Activated B cell treated with CpG ODN at 0.5 μM for 24 hours (primary cell): Measurements from ENCODE around the gene RNLS. TPM values are rescaled to one million over a fixed set of nuclear protein-coding genes. Genes with fewer than 3 reads are reported as not detected.

Source experiments
- ATAC-seq: fragments of 200-7000 bp; cut with Tn5 transposase; one replicate; pipeline ENCODE4 v1.10.0; 2021; ENCODE audit warnings: low read depth, mild to moderate bottlenecking, moderate library complexity
- CTCF ChIA-PET: fragments of 350-600 bp; sonication (Branson Sonifier 250); formaldehyde crosslinking; loops from one replicate; lab custom pipeline; 2021; ENCODE audit warnings: antibody characterized with exemption; lab: Charles Lee
- POLR2A ChIA-PET: fragments of 350-600 bp; sonication (Branson Sonifier 250); formaldehyde crosslinking; loops from one replicate; lab custom pipeline; 2021; ENCODE audit warnings: antibody characterized with exemption; lab: Charles Lee
- DNase-seq: peaks from one replicate; pipeline ENCODE4 v3.0.0; 2022
- H3K27ac Mint-ChIP-seq: one replicate; pipeline ENCODE4 v1.8.0; 2020; ENCODE audit warnings: mixed read lengths
- H3K27me3 Mint-ChIP-seq: one replicate; pipeline ENCODE4 v1.8.0; 2021; ENCODE audit warnings: mixed read lengths
- H3K36me3 Mint-ChIP-seq: one replicate; pipeline ENCODE4 v1.8.0; 2021; ENCODE audit warnings: low read depth, mixed read lengths
- H3K4me1 Mint-ChIP-seq: one replicate; pipeline ENCODE4 v1.8.0; 2021; ENCODE audit warnings: mixed read lengths
- H3K4me3 Mint-ChIP-seq: one replicate; pipeline ENCODE4 v1.8.0; 2020; ENCODE audit warnings: mild to moderate bottlenecking, mixed read lengths
- H3K9me3 Mint-ChIP-seq: one replicate; pipeline ENCODE4 v1.8.0; 2020; ENCODE audit warnings: mixed read lengths
- CTCF ChIP-seq: fragments of 200-600 bp; IDR thresholded peaks from one replicate; pipeline ENCODE4 v1.8.0; 2022; ENCODE audit warnings: antibody characterized with exemption, mild to moderate bottlenecking
- intact Hi-C: fragments of 100-400 bp; cut with micrococcal nuclease; formaldehyde crosslinking; loops from one replicate; pipeline ENCODE4 v1.15.1; 2024
- total RNA-seq: library from RNA; stranded (reverse); gene quantifications from 2 replicates; pipeline ENCODE4 v1.2.3, GENCODE V29; 2022

The RNLS gene
- total RNA-seq, 1 donor from 2014 or later: 5.7 TPM

DNA sequence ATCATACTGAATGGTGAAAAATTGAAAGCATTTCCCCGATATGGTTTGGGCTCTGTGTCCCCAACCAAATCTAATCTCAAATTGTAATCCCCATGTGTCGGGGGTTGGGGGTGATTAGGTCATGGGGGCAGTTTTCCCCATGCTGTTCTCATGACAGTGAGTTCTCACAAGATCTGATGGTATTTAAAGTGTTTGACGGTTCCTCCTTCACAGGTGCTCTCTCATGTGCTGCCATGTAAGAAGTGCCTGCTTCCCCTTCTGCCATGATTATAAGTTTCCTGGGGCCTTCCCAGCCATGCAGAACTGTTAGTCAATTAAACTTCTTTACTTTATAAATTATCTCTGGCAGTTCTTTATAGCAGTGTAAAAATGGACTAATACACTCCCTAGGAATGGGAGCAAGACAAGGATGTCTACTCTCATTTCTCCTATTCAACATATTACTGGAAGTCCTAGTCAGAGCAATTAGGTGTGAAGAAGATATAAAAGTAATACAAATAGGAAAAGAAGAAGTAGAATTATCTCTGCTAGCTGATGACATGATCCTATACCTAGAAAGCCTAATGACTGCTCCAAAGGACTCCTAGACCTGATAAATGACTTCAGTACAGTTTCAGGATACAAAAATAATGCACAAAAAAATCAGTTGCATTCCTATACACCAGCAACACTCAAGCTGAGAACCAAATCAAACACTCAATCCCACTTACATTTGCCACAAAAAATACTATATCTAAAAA is 260.6 kb downstream of the RNLS start:
- no peak for DNase-seq
- intact Hi-C loops: loop anchor here (1.0 kb wide), 1 partner anchor 51 kb away; no protein-coding TSS in a partner anchor
- CTCF ChIA-PET: no interaction called here
- Mint-ChIP-seq H3K36me3 (peaks cover 25% of the 10 kb centered on the region), H3K4me3 (peak overlapping the region; percentile 39), H3K4me1 (peaks cover 40% of the 10 kb centered on the region), H3K27ac (peak overlapping the region; percentile 78), H3K9me3 (peaks cover 41% of the 10 kb centered on the region), H3K27me3 (no peaks in the 10 kb centered on the region)
- POLR2A ChIA-PET: no interaction called here
- TF ChIP-seq CTCF: no peak
- peak; percentile 88 for ATAC-seq

DNA sequence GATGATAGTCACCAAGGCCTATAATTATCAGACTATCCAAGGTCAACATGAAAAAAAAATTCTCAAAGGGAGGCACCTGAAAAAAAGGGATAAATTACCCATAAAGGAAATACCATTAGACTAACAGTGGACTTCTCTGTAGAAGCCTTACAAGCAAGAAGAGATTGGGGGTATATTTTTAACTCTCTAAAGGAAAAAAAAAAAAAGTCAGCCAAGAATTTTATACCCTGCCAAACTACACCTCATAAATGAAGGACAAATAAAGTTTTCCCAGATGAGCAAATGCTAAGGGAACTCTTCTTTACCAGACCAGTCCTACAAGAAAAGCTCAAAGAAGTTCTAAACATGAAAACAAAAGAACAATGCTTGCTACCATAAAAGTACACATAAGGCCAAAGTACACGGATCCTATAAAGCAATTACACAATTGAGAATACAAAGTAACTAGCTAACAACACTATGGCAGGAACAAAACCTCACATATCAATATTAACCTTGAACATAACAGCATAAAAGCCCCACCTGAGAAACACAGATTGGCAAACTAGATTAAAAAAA is 263.1 kb downstream of the RNLS start:
- Mint-ChIP-seq H3K27me3 (no peaks in the 10 kb centered on the region), H3K9me3 (peaks cover 33% of the 10 kb centered on the region)

GRCh38 chr10:88318803-88319202 is 264.3 kb downstream of the RNLS start:
- no peak overlapping the region for H3K4me3 Mint-ChIP-seq
- peaks cover 45% of the 10 kb centered on the region for H3K4me1 Mint-ChIP-seq
- POLR2A ChIA-PET: interaction anchor here (0.6 to 0.8 kb wide), 2 partner anchors 10 to 457 kb away, joined by 3 read pairs; no protein-coding TSS in a partner anchor
- no peaks in the 10 kb centered on the region for H3K27me3 Mint-ChIP-seq
- ATAC-seq (no peak), DNase-seq (no peak)
- no peak overlapping the region for H3K27ac Mint-ChIP-seq
- intact Hi-C loops: no loop called here
- CTCF ChIA-PET: interaction anchor here (0.8 to 1.7 kb wide), 3 partner anchors 210 to 456 kb away, joined by 3 read pairs; no protein-coding TSS in a partner anchor
- peaks cover 25% of the 10 kb centered on the region for H3K36me3 Mint-ChIP-seq
- no peak for TF ChIP-seq CTCF
- peaks cover 30% of the 10 kb centered on the region for H3K9me3 Mint-ChIP-seq

More for the DNA sequence above, 263.1 kb downstream of the RNLS start:
- no peak for DNase-seq
- Mint-ChIP-seq H3K4me1 (peaks cover 50% of the 10 kb centered on the region), H3K4me3 (no peak overlapping the region), H3K27ac (no peak overlapping the region), H3K36me3 (peaks cover 25% of the 10 kb centered on the region)
- intact Hi-C loops: no loop called here
- ATAC-seq: no peak
- POLR2A ChIA-PET: interaction anchor here (0.7 kb wide), 2 partner anchors 39 to 254 kb away, joined by 3 read pairs; no protein-coding TSS in a partner anchor
- no peak for TF ChIP-seq CTCF
- CTCF ChIA-PET: interaction anchor here (0.6 to 0.9 kb wide), 2 partner anchors 65 to 235 kb away, joined by 3 read pairs; no protein-coding TSS in a partner anchor

GRCh38 chr10:88317099-88317498 is 266.0 kb downstream of the RNLS start:
- TF ChIP-seq CTCF: no peak
- peaks cover 22% of the 10 kb centered on the region for H3K36me3 Mint-ChIP-seq
- H3K4me1 Mint-ChIP-seq: peaks cover 33% of the 10 kb centered on the region
- no peak overlapping the region for H3K27ac Mint-ChIP-seq
- H3K9me3 Mint-ChIP-seq: peaks cover 24% of the 10 kb centered on the region
- H3K27me3 Mint-ChIP-seq: no peaks in the 10 kb centered on the region
- DNase-seq (no peak), ATAC-seq (no peak)
- POLR2A ChIA-PET: interaction anchor here (1.5 kb wide), 1 partner anchor 11 kb away, joined by 3 read pairs; no protein-coding TSS in a partner anchor
- CTCF ChIA-PET: interaction anchor here (2.1 kb wide), 1 partner anchor 70 kb away, joined by 5 read pairs; no protein-coding TSS in a partner anchor
- intact Hi-C loops: no loop called here
- H3K4me3 Mint-ChIP-seq: no peak overlapping the region
